Cortex of kidney (tissue), 1 donor: ENCODE measurements around the gene HOXC11.

Experiments used
- DNase-seq: peaks from one replicate; lab custom pipeline; 2025; lab: John Stamatoyannopoulos, UW

Gene HOXC11

GRCh38 chr12:53942467-53942997 lies 30.4 kb upstream of the HOXC11 start:
- DNase-seq: no peak

GRCh38 chr12:53944209-53944608 lies 28.7 kb upstream of the HOXC11 start:
- no peak for DNase-seq

GRCh38 chr12:53944907-53945847 lies 27.7 kb upstream of the HOXC11 start:
- DNase-seq: no peak

GRCh38 chr12:53947743-53948142 lies 25.2 kb upstream of the HOXC11 start:
- no peak for DNase-seq

GRCh38 chr12:53948650-53949593 lies 24.0 kb upstream of the HOXC11 start:
- DNase-seq: no peak

- no peak for DNase-seq
These were observed 23.1 kb upstream of the HOXC11 start for GRCh38 chr12:53949631-53950436.

GRCh38 chr12:53950437-53950773 lies 22.5 kb upstream of the HOXC11 start:
- DNase-seq: no peak

GRCh38 chr12:53950789-53951576 lies 21.9 kb upstream of the HOXC11 start:
- DNase-seq: no peak

GRCh38 chr12:53951577-53952334 lies 21.2 kb upstream of the HOXC11 start:
- no peak for DNase-seq

GRCh38 chr12:53952335-53952694 lies 20.6 kb upstream of the HOXC11 start:
- no peak for DNase-seq

GRCh38 chr12:53952871-53953734 lies 19.8 kb upstream of the HOXC11 start:
- DNase-seq: no peak

- DNase-seq: no peak
These were observed 18.9 kb upstream of the HOXC11 start for GRCh38 chr12:53953831-53954693.

GRCh38 chr12:53954694-53955035 lies 18.3 kb upstream of the HOXC11 start, which contains the start of gene HOXC12:
Gene HOXC12 (plus strand): TSS chr12:53954903. CDS start chr12:53954930, 27 bp downstream.
- DNase-seq: no peak

GRCh38 chr12:53955036-53955775 lies 17.7 kb upstream of the HOXC11 start:
- no peak for DNase-seq

GRCh38 chr12:53955776-53956250 lies 17.1 kb upstream of the HOXC11 start:
- no peak for DNase-seq

- no peak for DNase-seq
These were observed 16.6 kb upstream of the HOXC11 start for GRCh38 chr12:53956251-53956887.
